ENCODE data around the gene FBXW4.

Gene FBXW4

GRCh38 chr10:101564490-101564991 lies 130.4 kb downstream of the FBXW4 start:
- DNase-seq = no peak

GRCh38 chr10:101563497-101564040 lies 131.4 kb downstream of the FBXW4 start:
- no peak for DNase-seq

GRCh38 chr10:101563007-101563406 lies 132.0 kb downstream of the FBXW4 start:
- no peak for DNase-seq

- no peak for DNase-seq
Measured at GRCh38 chr10:101562231-101562630, 132.7 kb downstream of the FBXW4 start.

- DNase-seq = no peak
Measured at GRCh38 chr10:101561068-101561915, 133.7 kb downstream of the FBXW4 start.
